ENCODE measurements around the gene DBN1. TPM values are rescaled to one million over a fixed set of nuclear protein-coding genes. Genes with fewer than 3 reads are reported as not detected.
A peak's percentile ranks its signal among the peaks of the same experiment; 100 is the strongest.
"Not testable (repeated sequence)": the region's sequence is repeated elsewhere in the genome, so short reads cannot be mapped to it uniquely, and the experiment has no call there.

DBN1 gene
- total RNA-seq, 1 donor from 2014 or later = 434 TPM

- TF ChIP-seq CTCF (IDR thresholded peaks at IDR 0.05; ENCODE audit: insufficient read depth, low read length, poor library complexity, severe bottlenecking) = no peak
- DNase-seq (ENCODE audit: low read depth) = peak; percentile 99
- H3K27me3 ChIP-seq (ENCODE audit: control insufficient read depth, insufficient read depth, low read length) = no peaks in the 10 kb centered on the region
- peaks cover 1% of the 10 kb centered on the region for H3K36me3 ChIP-seq (ENCODE audit: control insufficient read depth, insufficient read depth, low read length)
- H3K4me3 ChIP-seq (ENCODE audit: low read depth, low read length) = peak overlapping the region; percentile 55
Observed at GRCh38 chr5:177425801-177426565, 47.5 kb downstream of the DBN1 start.

- DNase-seq (ENCODE audit: low read depth) = no peak
- no peaks in the 10 kb centered on the region for H3K36me3 ChIP-seq (ENCODE audit: control insufficient read depth, insufficient read depth, low read length)
- peak overlapping the region; percentile 55 for H3K4me3 ChIP-seq (ENCODE audit: low read depth, low read length)
- no peak for TF ChIP-seq CTCF (IDR thresholded peaks at IDR 0.05; ENCODE audit: insufficient read depth, low read length, poor library complexity, severe bottlenecking)
- H3K27me3 ChIP-seq (ENCODE audit: control insufficient read depth, insufficient read depth, low read length) = no peaks in the 10 kb centered on the region
Observed at GRCh38 chr5:177425196-177425800, 48.1 kb downstream of the DBN1 start.

- H3K27me3 ChIP-seq (ENCODE audit: control insufficient read depth, insufficient read depth, low read length) = no peaks in the 10 kb centered on the region
- no peak for DNase-seq (ENCODE audit: low read depth)
- no peak for TF ChIP-seq CTCF (IDR thresholded peaks at IDR 0.05; ENCODE audit: insufficient read depth, low read length, poor library complexity, severe bottlenecking)
Observed at GRCh38 chr5:177423671-177424070, 49.8 kb downstream of the DBN1 start.

GRCh38 chr5:177421062-177421798 lies 52.2 kb downstream of the DBN1 start:
- Histone ChIP-seq H3K27me3 (ENCODE audit: control insufficient read depth, insufficient read depth, low read length) (no peaks in the 10 kb centered on the region), H3K4me3 (ENCODE audit: low read depth, low read length) (no peak overlapping the region), H3K36me3 (ENCODE audit: control insufficient read depth, insufficient read depth, low read length) (no peaks in the 10 kb centered on the region)
- TF ChIP-seq CTCF (IDR thresholded peaks at IDR 0.05; ENCODE audit: insufficient read depth, low read length, poor library complexity, severe bottlenecking) = no peak
- no peak for DNase-seq (ENCODE audit: low read depth)

More at GRCh38 chr5:177423671-177424070, 49.8 kb downstream of the DBN1 start:
- H3K36me3 ChIP-seq (ENCODE audit: control insufficient read depth, insufficient read depth, low read length) = no peaks in the 10 kb centered on the region
- H3K4me3 ChIP-seq (ENCODE audit: low read depth, low read length) = no peak overlapping the region

GRCh38 chr5:177420472-177420871 lies 53.0 kb downstream of the DBN1 start:
- H3K4me3 ChIP-seq (ENCODE audit: low read depth, low read length); DNase-seq (ENCODE audit: low read depth); H3K27me3 ChIP-seq (ENCODE audit: control insufficient read depth, insufficient read depth, low read length): not testable (repeated sequence)

GRCh38 chr5:177419046-177419445 lies 54.4 kb downstream of the DBN1 start:
- no peak for TF ChIP-seq CTCF (IDR thresholded peaks at IDR 0.05; ENCODE audit: insufficient read depth, low read length, poor library complexity, severe bottlenecking)
- Histone ChIP-seq H3K27me3 (ENCODE audit: control insufficient read depth, insufficient read depth, low read length) (no peaks in the 10 kb centered on the region), H3K4me3 (ENCODE audit: low read depth, low read length) (no peak overlapping the region), H3K36me3 (ENCODE audit: control insufficient read depth, insufficient read depth, low read length) (no peaks in the 10 kb centered on the region)
- no peak for DNase-seq (ENCODE audit: low read depth)

More at GRCh38 chr5:177420472-177420871, 53.0 kb downstream of the DBN1 start:
- not testable (repeated sequence) for H3K36me3 ChIP-seq (ENCODE audit: control insufficient read depth, insufficient read depth, low read length)

- not testable (repeated sequence) for H3K4me3 ChIP-seq (ENCODE audit: low read depth, low read length); H3K27me3 ChIP-seq (ENCODE audit: control insufficient read depth, insufficient read depth, low read length); DNase-seq (ENCODE audit: low read depth); H3K36me3 ChIP-seq (ENCODE audit: control insufficient read depth, insufficient read depth, low read length)
Observed at GRCh38 chr5:177417081-177417480, 56.4 kb downstream of the DBN1 start.
